Cardiac fibroblast (primary cell): ENCODE results near the gene ETFB.

ENCODE experiments used
- DNase-seq, 2 donors: peaks; one replicate each; pipeline versions ENCODE4 v3.0.0 to v3.0.0-alpha.2; 2010; ENCODE audit warnings: low read depth in 2 of 2
- H3K4me3 ChIP-seq, 2 donors: replicated peaks in 1 of 2; 1 replicate in 1 of 2; 2 replicates in 1 of 2; pipeline ENCODE4 v1.5.1; 2011; ENCODE audit warnings: low read depth in 2 of 2, low read length in 2 of 2, mild to moderate bottlenecking in 2 of 2, moderate library complexity in 1 of 2
- TF ChIP-seq, protein P1 (sequence below): IDR thresholded peaks from one replicate; pipeline ENCODE4 v1.5.1; 2011; ENCODE audit warnings: low read depth, mild to moderate bottlenecking, low read length, inconsistent platforms

Gene ETFB

DNA sequence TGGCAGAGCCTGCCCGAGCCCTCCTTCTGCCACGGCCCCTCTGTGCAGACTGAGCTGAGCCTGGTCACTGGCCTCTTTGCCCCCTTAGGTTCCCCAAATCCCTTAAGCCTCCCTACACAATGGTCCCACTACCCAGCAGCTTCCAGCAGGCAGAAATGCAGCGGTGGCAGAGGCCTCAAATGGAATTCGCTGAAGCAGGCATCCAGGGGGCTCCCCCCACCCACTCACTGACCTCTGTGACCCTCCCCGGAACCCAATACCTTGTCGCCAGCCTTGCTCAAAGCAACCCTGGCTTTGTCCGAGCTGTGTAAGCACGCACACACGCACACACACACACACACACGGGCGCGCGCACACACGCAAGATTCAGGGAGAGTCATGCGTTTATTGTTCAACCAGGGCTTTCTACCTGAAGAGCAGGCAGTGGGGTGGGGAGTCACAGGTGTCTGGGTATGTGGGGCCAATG lies 21.8 kb upstream of the ETFB start, which contains the start of gene LIM2:
Gene LIM2 (minus strand): TSS at position 51 of the 466 bp plus-strand sequence. CDS start 531 bp downstream, outside the sequence.
- H3K4me3 ChIP-seq, result no peak within 1 kb of the TSS
- no peak for DNase-seq
- TF ChIP-seq, protein P1, sequence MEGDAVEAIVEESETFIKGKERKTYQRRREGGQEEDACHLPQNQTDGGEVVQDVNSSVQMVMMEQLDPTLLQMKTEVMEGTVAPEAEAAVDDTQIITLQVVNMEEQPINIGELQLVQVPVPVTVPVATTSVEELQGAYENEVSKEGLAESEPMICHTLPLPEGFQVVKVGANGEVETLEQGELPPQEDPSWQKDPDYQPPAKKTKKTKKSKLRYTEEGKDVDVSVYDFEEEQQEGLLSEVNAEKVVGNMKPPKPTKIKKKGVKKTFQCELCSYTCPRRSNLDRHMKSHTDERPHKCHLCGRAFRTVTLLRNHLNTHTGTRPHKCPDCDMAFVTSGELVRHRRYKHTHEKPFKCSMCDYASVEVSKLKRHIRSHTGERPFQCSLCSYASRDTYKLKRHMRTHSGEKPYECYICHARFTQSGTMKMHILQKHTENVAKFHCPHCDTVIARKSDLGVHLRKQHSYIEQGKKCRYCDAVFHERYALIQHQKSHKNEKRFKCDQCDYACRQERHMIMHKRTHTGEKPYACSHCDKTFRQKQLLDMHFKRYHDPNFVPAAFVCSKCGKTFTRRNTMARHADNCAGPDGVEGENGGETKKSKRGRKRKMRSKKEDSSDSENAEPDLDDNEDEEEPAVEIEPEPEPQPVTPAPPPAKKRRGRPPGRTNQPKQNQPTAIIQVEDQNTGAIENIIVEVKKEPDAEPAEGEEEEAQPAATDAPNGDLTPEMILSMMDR, result no peak

- TF ChIP-seq, protein P1, result no peak
- no peak overlapping the region for H3K4me3 ChIP-seq
- no peak for DNase-seq
Measured at GRCh38 chr19:51386882-51387520, 20.8 kb upstream of the ETFB start.

GRCh38 chr19:51382004-51382403 lies 15.8 kb upstream of the ETFB start:
- TF ChIP-seq, protein P1, result no peak
- DNase-seq, result no peak
- H3K4me3 ChIP-seq, result no peak overlapping the region

GRCh38 chr19:51380379-51380778 lies 14.2 kb upstream of the ETFB start:
- H3K4me3 ChIP-seq, result no peak overlapping the region
- TF ChIP-seq, protein P1, result no peak
- DNase-seq, result no peak

DNA sequence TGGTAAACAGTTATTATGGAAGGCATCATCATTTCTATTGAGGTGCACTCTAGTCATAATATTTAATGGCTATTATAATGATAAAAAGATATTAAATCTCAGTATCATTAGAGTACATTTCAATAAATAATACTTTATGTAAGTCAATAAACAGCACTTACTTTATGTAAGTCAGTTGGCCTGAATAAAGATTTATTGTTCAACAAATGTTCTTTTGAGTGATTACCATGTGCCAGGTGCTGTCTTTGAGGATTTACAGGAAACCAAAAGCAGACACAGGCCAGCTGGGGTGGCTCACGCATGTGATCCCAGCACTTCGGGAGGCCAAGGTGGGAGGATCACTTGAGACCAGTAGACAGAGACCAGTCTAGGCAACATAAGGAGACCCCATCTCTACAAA lies 11.2 kb upstream of the ETFB start:
- DNase-seq, result no peak
- H3K4me3 ChIP-seq, result no peak overlapping the region
- TF ChIP-seq, protein P1, result no peak

- TF ChIP-seq, protein P1, result no peak
- H3K4me3 ChIP-seq, result no peak overlapping the region
- no peak for DNase-seq
Measured at GRCh38 chr19:51375504-51376221, 9.5 kb upstream of the ETFB start.
